GM23338 (cell line): Measurements from ENCODE around the gene FRAS1. TPM values are rescaled to one million over a fixed set of nuclear protein-coding genes. Genes with fewer than 3 reads are reported as not detected.

Experiments used
- ATAC-seq: fragments of 200-7000 bp; cut with Tn5 transposase; 3 replicates; pipeline ENCODE4 v1.9.1; 2020
- DNase-seq: peaks from one replicate; pipeline ENCODE4 v3.0.0-alpha.2; 2015; ENCODE audit warnings: low spot score
- H2AFZ ChIP-seq: fragments of 200-600 bp; sonication (generic); 2 replicates; pipeline ENCODE4 v1.8.0; 2016; ENCODE audit warnings: antibody characterized with exemption, mild to moderate bottlenecking, moderate library complexity
- H3F3A ChIP-seq: fragments of 200-600 bp; sonication (generic); replicated peaks from 2 replicates; pipeline ENCODE4 v1.8.0; 2017; ENCODE audit warnings: antibody characterized with exemption, mixed run types, low read depth
- H3K27ac ChIP-seq: fragments of 200-600 bp; sonication (generic); 2 replicates; pipeline ENCODE4 v1.6.1; 2016; ENCODE audit warnings: low read depth
- H3K27me3 ChIP-seq: fragments of 200-600 bp; sonication (generic); 2 replicates; pipeline ENCODE4 v1.8.0; 2016; ENCODE audit warnings: mild to moderate bottlenecking, mixed run types, moderate library complexity; ENCODE audit not compliant: insufficient read depth
- H3K36me3 ChIP-seq: fragments of 200-600 bp; sonication (generic); 2 replicates; pipeline ENCODE4 v1.8.0; 2016; ENCODE audit warnings: mild to moderate bottlenecking; ENCODE audit not compliant: insufficient read depth
- H3K4me1 ChIP-seq: fragments of 200-600 bp; sonication (generic); 2 replicates; pipeline ENCODE4 v1.8.0; 2016; ENCODE audit warnings: mild to moderate bottlenecking, moderate library complexity; ENCODE audit not compliant: insufficient read depth
- H3K4me2 ChIP-seq: fragments of 200-600 bp; sonication (generic); 2 replicates; pipeline ENCODE4 v1.7.1; 2017; ENCODE audit warnings: mixed run types
- H3K4me3 ChIP-seq: fragments of 200-600 bp; sonication (generic); 2 replicates; pipeline ENCODE4 v1.6.1; 2016; ENCODE audit warnings: mixed run types
- H3K79me2 ChIP-seq: fragments of 200-600 bp; sonication (generic); replicated peaks from 2 replicates; pipeline ENCODE4 v1.8.0; 2017; ENCODE audit warnings: mild to moderate bottlenecking; ENCODE audit not compliant: insufficient read depth
- H3K9me2 ChIP-seq: fragments of 200-600 bp; sonication (generic); 2 replicates; pipeline ENCODE4 v1.8.0; 2017; ENCODE audit not compliant: insufficient read depth
- H4K20me1 ChIP-seq: fragments of 200-600 bp; sonication (generic); replicated peaks from 2 replicates; pipeline ENCODE4 v1.8.0; 2017; ENCODE audit warnings: mild to moderate bottlenecking; ENCODE audit not compliant: insufficient read depth
- H3K27ac Mint-ChIP-seq: 2 replicates; pipeline ENCODE4 v1.8.0; 2020; ENCODE audit warnings: inconsistent platforms, mild to moderate bottlenecking, moderate library complexity, mixed read lengths
- H3K27me3 Mint-ChIP-seq: 3 replicates; pipeline ENCODE4 v1.8.0; 2022; ENCODE audit warnings: low read depth, mild to moderate bottlenecking, moderate library complexity, mixed read lengths, inconsistent platforms; ENCODE audit not compliant: insufficient read depth, poor library complexity
- H3K36me3 Mint-ChIP-seq: 3 replicates; pipeline ENCODE4 v1.8.0; 2021; ENCODE audit warnings: low read depth, mild to moderate bottlenecking, inconsistent platforms, moderate library complexity, mixed read lengths
- H3K4me1 Mint-ChIP-seq: 3 replicates; pipeline ENCODE4 v1.8.0; 2020; ENCODE audit warnings: mild to moderate bottlenecking, inconsistent platforms, mixed read lengths
- H3K4me3 Mint-ChIP-seq: 3 replicates; pipeline ENCODE4 v1.8.0; 2021; ENCODE audit warnings: moderate library complexity, mild to moderate bottlenecking, inconsistent platforms, mixed read lengths
- H3K9me3 Mint-ChIP-seq: 3 replicates; pipeline ENCODE4 v1.8.0; 2020; ENCODE audit warnings: moderate library complexity, mild to moderate bottlenecking, inconsistent platforms, mixed read lengths
- CREB1 ChIP-seq: fragments of 250-450 bp; sonication (Bioruptor Pico); IDR thresholded peaks from 2 replicates; pipeline ENCODE4 v1.5.0; 2020; ENCODE audit warnings: low read depth, mild to moderate bottlenecking, moderate library complexity
- EZH2 ChIP-seq: fragments of 200-600 bp; sonication (generic); IDR thresholded peaks from one replicate; pipeline ENCODE4 v1.8.0; 2017; ENCODE audit warnings: antibody characterized with exemption, mild to moderate bottlenecking, low read depth; ENCODE audit not compliant: unreplicated experiment
- EZH2phosphoT487 ChIP-seq: fragments of 200-600 bp; sonication (generic); IDR thresholded peaks from one replicate; pipeline ENCODE4 v1.8.1; 2018; ENCODE audit warnings: antibody characterized with exemption; ENCODE audit not compliant: unreplicated experiment
- JUNB ChIP-seq: IDR thresholded peaks from one replicate; pipeline ENCODE4 v1.6.1; 2016; ENCODE audit warnings: antibody characterized with exemption; ENCODE audit not compliant: unreplicated experiment
- NANOG ChIP-seq: IDR thresholded peaks from 2 replicates; pipeline ENCODE4 v1.6.1; 2016; ENCODE audit warnings: antibody characterized with exemption, borderline replicate concordance
- POLR2AphosphoS5 ChIP-seq: IDR thresholded peaks from 2 replicates; pipeline ENCODE4 v1.6.1; 2016; ENCODE audit warnings: antibody characterized with exemption, low read depth
- ZNF114 ChIP-seq: fragments of 250-450 bp; sonication (Bioruptor Pico); IDR thresholded peaks from 2 replicates; pipeline ENCODE4 v1.5.0; 2020; ENCODE audit warnings: mild to moderate bottlenecking, moderate library complexity
- ZNF331 ChIP-seq: fragments of 250-450 bp; sonication (Bioruptor Pico); IDR thresholded peaks from 2 replicates; pipeline ENCODE4 v1.5.0; 2020; ENCODE audit warnings: low read depth, mild to moderate bottlenecking, moderate library complexity
- polyA plus RNA-seq: library from polyadenylated mRNA; unstranded; fragments of >200 nt; fragmentation: Nextera tagmentation; extraction: Ambion mirVana; gene quantifications from 2 replicates; pipeline ENCODE4 v1.2.1, GENCODE V29; 2016
- total RNA-seq: library from RNA; depleted of rRNA; stranded (reverse); fragments of >200 nt; shearing (Covaris generic); gene quantifications from 2 replicates; pipeline ENCODE4 v1.2.3, GENCODE V29; 2014
- TF ChIP-seq, protein P1 (sequence below): fragments of 250-450 bp; sonication (Bioruptor Pico); IDR thresholded peaks from 2 replicates; pipeline ENCODE4 v1.5.0; 2020; ENCODE audit warnings: mild to moderate bottlenecking, moderate library complexity
- TF ChIP-seq, protein P2 (sequence below): IDR thresholded peaks from one replicate; pipeline ENCODE4 v1.6.1; 2018; ENCODE audit warnings: antibody characterized with exemption; ENCODE audit not compliant: unreplicated experiment
- TF ChIP-seq, protein P3 (sequence below), 2 experiments: fragments of 200-600 bp in 1 of 2; sonication (generic) in 1 of 2; conservative IDR thresholded peaks; 2 replicates each; pipeline versions ENCODE4 v1.5.1 to v1.6.1; 2016 to 2017; ENCODE audit warnings: antibody characterized with exemption in 2 of 2, low read depth in 2 of 2, mild to moderate bottlenecking in 2 of 2, moderate library complexity in 1 of 2

FRAS1 gene
- total and polyA plus RNA-seq, 2 experiments from 2014 or later, result 12.4 to 108 TPM

DNA sequence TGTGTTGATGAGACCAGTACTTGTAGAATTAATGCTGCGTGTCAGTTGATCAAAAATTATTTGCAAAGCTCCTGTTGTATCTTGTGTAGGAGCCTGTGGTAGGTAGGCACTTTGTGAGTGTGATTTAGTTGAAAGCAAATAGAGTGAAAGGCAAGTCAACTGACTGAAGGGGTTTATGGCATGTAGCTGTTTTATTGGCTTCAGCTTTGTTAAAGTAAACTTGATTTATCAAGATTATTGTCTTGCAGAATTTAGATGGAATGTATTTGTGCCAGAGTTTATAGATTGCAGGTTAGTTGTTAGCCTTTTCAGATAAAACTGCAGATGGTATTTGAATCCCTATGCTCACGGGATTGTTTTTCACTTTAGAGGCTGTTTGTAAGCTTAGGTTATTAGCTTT, 128.0 kb downstream of the FRAS1 start (continued):
- TF ChIP-seq, protein P1, sequence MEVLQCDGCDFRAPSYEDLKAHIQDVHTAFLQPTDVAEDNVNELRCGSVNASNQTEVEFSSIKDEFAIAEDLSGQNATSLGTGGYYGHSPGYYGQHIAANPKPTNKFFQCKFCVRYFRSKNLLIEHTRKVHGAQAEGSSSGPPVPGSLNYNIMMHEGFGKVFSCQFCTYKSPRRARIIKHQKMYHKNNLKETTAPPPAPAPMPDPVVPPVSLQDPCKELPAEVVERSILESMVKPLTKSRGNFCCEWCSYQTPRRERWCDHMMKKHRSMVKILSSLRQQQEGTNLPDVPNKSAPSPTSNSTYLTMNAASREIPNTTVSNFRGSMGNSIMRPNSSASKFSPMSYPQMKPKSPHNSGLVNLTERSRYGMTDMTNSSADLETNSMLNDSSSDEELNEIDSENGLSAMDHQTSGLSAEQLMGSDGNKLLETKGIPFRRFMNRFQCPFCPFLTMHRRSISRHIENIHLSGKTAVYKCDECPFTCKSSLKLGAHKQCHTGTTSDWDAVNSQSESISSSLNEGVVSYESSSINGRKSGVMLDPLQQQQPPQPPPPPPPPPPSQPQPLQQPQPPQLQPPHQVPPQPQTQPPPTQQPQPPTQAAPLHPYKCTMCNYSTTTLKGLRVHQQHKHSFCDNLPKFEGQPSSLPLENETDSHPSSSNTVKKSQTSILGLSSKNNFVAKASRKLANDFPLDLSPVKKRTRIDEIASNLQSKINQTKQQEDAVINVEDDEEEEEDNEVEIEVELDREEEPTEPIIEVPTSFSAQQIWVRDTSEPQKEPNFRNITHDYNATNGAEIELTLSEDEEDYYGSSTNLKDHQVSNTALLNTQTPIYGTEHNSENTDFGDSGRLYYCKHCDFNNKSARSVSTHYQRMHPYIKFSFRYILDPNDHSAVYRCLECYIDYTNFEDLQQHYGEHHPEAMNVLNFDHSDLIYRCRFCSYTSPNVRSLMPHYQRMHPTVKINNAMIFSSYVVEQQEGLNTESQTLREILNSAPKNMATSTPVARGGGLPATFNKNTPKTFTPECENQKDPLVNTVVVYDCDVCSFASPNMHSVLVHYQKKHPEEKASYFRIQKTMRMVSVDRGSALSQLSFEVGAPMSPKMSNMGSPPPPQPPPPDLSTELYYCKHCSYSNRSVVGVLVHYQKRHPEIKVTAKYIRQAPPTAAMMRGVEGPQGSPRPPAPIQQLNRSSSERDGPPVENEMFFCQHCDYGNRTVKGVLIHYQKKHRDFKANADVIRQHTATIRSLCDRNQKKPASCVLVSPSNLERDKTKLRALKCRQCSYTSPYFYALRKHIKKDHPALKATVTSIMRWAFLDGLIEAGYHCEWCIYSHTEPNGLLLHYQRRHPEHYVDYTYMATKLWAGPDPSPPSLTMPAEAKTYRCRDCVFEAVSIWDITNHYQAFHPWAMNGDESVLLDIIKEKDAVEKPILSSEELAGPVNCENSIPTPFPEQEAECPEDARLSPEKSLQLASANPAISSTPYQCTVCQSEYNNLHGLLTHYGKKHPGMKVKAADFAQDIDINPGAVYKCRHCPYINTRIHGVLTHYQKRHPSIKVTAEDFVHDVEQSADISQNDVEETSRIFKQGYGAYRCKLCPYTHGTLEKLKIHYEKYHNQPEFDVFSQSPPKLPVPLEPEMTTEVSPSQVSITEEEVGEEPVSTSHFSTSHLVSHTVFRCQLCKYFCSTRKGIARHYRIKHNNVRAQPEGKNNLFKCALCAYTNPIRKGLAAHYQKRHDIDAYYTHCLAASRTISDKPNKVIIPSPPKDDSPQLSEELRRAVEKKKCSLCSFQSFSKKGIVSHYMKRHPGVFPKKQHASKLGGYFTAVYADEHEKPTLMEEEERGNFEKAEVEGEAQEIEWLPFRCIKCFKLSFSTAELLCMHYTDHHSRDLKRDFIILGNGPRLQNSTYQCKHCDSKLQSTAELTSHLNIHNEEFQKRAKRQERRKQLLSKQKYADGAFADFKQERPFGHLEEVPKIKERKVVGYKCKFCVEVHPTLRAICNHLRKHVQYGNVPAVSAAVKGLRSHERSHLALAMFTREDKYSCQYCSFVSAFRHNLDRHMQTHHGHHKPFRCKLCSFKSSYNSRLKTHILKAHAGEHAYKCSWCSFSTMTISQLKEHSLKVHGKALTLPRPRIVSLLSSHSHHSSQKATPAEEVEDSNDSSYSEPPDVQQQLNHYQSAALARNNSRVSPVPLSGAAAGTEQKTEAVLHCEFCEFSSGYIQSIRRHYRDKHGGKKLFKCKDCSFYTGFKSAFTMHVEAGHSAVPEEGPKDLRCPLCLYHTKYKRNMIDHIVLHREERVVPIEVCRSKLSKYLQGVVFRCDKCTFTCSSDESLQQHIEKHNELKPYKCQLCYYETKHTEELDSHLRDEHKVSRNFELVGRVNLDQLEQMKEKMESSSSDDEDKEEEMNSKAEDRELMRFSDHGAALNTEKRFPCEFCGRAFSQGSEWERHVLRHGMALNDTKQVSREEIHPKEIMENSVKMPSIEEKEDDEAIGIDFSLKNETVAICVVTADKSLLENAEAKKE (CRISPR knock-in tag), result no peak

DNA sequence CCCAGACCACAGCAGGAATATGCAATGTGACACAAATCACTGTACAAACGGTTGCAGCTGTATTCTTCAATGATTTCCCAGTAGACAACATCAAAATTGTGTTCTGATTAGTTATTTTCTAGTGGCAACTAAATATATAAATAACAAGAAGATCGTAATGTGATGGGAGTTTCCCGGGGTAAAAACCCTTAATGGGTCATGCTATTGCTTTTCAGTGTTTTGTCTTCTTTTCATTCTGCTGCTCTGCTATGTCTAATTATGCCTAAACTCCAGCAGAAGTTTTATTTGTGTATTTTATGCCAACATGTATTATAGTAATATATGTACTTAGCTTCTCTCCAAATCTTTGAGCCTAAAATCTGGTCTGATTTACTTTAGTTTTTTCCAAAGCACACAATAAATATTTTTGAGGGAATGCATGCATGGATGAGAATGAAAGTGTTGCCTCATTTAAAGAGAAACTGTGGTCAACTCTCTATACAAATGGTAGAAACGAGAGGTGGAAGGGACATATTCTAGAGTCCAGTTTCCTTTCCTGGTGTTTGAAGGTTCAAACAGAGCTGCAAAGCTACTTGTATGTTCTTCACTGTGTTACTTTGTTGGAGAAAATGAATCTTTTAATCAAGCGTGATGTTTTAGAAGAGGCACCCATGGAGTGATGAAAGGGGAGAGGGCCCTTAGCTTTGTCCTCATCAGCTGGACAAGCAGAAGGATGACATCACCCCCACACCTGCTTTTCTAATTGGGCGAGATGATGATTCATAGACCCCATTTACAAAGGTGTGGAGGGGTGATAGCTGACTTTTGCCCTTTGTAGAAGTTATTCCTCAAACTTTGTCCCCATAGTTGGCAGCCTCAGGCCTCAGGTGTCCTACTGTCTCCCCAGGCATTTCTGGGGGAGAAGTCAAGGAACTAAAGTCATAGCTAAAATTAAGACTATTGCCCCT, 129.7 kb downstream of the FRAS1 start:
- no peak overlapping the region for H3K4me3 Mint-ChIP-seq
- peaks cover 10% of the 10 kb centered on the region for H3K36me3 Mint-ChIP-seq
- Histone ChIP-seq H3K4me1 (no peaks in the 10 kb centered on the region; the same call in none of the 2 replicates), H3K79me2 (peaks cover 89% of the 10 kb centered on the region), H3F3A (no peaks in the 10 kb centered on the region), H3K27me3 (no peaks in the 10 kb centered on the region), H3K4me3 (no peak overlapping the region), H4K20me1 (peaks cover 12% of the 10 kb centered on the region), H3K27ac (no peak overlapping the region), H3K4me2 (no peak overlapping the region), H2AFZ (no peak overlapping the region), H3K9me2 (no peaks in the 10 kb centered on the region; the same call in 1 of the 2 replicates), H3K36me3 (no peaks in the 10 kb centered on the region)
- peaks cover 20% of the 10 kb centered on the region for H3K4me1 Mint-ChIP-seq
- H3K9me3 Mint-ChIP-seq, result peaks cover 4% of the 10 kb centered on the region; the same call in 1 of the 3 replicates
- no peak for ATAC-seq
- DNase-seq, result no peak
- H3K27me3 Mint-ChIP-seq, result peaks cover 4% of the 10 kb centered on the region
- H3K27ac Mint-ChIP-seq, result no peak overlapping the region
- no peak for TF ChIP-seq CREB1 (CRISPR knock-in tag)
- no peak for TF ChIP-seq JUNB
- TF ChIP-seq EZH2phosphoT487, result no peak
- TF ChIP-seq, protein P2, sequence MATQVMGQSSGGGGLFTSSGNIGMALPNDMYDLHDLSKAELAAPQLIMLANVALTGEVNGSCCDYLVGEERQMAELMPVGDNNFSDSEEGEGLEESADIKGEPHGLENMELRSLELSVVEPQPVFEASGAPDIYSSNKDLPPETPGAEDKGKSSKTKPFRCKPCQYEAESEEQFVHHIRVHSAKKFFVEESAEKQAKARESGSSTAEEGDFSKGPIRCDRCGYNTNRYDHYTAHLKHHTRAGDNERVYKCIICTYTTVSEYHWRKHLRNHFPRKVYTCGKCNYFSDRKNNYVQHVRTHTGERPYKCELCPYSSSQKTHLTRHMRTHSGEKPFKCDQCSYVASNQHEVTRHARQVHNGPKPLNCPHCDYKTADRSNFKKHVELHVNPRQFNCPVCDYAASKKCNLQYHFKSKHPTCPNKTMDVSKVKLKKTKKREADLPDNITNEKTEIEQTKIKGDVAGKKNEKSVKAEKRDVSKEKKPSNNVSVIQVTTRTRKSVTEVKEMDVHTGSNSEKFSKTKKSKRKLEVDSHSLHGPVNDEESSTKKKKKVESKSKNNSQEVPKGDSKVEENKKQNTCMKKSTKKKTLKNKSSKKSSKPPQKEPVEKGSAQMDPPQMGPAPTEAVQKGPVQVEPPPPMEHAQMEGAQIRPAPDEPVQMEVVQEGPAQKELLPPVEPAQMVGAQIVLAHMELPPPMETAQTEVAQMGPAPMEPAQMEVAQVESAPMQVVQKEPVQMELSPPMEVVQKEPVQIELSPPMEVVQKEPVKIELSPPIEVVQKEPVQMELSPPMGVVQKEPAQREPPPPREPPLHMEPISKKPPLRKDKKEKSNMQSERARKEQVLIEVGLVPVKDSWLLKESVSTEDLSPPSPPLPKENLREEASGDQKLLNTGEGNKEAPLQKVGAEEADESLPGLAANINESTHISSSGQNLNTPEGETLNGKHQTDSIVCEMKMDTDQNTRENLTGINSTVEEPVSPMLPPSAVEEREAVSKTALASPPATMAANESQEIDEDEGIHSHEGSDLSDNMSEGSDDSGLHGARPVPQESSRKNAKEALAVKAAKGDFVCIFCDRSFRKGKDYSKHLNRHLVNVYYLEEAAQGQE, result no peak
- TF ChIP-seq NANOG, result no peak
- TF ChIP-seq, protein P3, sequence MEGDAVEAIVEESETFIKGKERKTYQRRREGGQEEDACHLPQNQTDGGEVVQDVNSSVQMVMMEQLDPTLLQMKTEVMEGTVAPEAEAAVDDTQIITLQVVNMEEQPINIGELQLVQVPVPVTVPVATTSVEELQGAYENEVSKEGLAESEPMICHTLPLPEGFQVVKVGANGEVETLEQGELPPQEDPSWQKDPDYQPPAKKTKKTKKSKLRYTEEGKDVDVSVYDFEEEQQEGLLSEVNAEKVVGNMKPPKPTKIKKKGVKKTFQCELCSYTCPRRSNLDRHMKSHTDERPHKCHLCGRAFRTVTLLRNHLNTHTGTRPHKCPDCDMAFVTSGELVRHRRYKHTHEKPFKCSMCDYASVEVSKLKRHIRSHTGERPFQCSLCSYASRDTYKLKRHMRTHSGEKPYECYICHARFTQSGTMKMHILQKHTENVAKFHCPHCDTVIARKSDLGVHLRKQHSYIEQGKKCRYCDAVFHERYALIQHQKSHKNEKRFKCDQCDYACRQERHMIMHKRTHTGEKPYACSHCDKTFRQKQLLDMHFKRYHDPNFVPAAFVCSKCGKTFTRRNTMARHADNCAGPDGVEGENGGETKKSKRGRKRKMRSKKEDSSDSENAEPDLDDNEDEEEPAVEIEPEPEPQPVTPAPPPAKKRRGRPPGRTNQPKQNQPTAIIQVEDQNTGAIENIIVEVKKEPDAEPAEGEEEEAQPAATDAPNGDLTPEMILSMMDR (conservative IDR thresholded peaks at IDR 0.05; ENCODE audit: low read depth in 2 of 2), result no peak
- no peak for TF ChIP-seq ZNF114 (CRISPR knock-in tag)
- TF ChIP-seq EZH2, result no peak
- no peak for TF ChIP-seq ZNF331
- TF ChIP-seq POLR2AphosphoS5, result no peak
